Measurements from ENCODE around the gene TCN2. TPM values are rescaled to one million over a fixed set of nuclear protein-coding genes. Genes with fewer than 3 reads are reported as not detected.

The TCN2 gene
- total and polyA plus RNA-seq, 4 donors, result 6.7 to 14.1 (median 13.0) TPM

DNA sequence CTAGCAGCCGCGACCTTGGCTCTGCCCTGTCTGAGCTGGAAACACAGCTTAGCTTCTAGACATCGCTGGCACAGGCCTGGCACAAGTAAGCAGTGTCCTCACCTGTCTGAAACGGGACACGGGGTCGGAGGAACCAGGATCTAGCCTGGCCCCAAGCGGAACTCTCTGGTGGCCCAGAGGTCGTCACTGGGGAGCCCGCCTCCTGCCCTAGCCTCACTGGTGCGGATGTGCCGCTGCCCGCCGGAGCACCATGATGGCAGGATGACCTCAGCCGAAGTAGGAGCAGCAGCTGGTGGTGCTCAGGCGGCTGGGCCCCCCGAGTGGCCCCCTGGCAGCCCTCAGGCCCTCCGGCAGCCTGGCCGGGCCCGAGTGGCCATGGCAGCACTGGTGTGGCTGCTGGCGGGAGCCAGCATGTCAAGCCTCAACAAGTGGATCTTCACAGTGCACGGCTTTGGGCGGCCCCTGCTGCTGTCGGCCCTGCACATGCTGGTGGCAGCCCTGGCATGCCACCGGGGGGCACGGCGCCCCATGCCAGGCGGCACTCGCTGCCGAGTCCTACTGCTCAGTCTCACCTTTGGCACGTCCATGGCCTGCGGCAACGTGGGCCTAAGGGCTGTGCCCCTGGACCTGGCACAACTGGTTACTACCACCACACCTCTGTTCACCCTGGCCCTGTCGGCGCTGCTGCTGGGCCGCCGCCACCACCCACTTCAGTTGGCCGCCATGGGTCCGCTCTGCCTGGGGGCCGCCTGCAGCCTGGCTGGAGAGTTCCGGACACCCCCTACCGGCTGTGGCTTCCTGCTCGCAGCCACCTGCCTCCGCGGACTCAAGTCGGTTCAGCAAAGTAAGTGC is 29.5 kb downstream of the TCN2 start:
- no peaks in the 10 kb centered on the region for H3K9me3 ChIP-seq (ENCODE audit: control insufficient read depth in 4 of 4, low read length in 3 of 4)
- TF ChIP-seq HNF4A (conservative IDR thresholded peaks at IDR 0.05) (no peak), RAD21 (IDR thresholded peaks at IDR 0.05) (no peak), NR2F2 (IDR thresholded peaks at IDR 0.05) (no peak)
- TF ChIP-seq, protein P1, sequence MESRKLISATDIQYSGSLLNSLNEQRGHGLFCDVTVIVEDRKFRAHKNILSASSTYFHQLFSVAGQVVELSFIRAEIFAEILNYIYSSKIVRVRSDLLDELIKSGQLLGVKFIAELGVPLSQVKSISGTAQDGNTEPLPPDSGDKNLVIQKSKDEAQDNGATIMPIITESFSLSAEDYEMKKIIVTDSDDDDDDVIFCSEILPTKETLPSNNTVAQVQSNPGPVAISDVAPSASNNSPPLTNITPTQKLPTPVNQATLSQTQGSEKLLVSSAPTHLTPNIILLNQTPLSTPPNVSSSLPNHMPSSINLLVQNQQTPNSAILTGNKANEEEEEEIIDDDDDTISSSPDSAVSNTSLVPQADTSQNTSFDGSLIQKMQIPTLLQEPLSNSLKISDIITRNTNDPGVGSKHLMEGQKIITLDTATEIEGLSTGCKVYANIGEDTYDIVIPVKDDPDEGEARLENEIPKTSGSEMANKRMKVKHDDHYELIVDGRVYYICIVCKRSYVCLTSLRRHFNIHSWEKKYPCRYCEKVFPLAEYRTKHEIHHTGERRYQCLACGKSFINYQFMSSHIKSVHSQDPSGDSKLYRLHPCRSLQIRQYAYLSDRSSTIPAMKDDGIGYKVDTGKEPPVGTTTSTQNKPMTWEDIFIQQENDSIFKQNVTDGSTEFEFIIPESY (IDR thresholded peaks at IDR 0.05), result no peak
- TF ChIP-seq, protein P2, sequence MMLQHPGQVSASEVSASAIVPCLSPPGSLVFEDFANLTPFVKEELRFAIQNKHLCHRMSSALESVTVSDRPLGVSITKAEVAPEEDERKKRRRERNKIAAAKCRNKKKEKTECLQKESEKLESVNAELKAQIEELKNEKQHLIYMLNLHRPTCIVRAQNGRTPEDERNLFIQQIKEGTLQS (IDR thresholded peaks at IDR 0.05), result no peak
- H3K27ac ChIP-seq (ENCODE audit: low read depth in 1 of 2, low read length in 2 of 2), result no peak overlapping the region
- H3K4me3 ChIP-seq (ENCODE audit: low read depth in 1 of 3, low read length in 3 of 3), result peak overlapping the region; percentile 29 to 54 (median 41)
- no peaks in the 10 kb centered on the region for H3K27me3 ChIP-seq (ENCODE audit: control insufficient read depth in 4 of 4, insufficient read depth in 4 of 4, low read length in 3 of 4)
- no peaks in the 10 kb centered on the region for H3K36me3 ChIP-seq (ENCODE audit: control insufficient read depth in 4 of 4, insufficient read depth in 3 of 4, low read depth in 1 of 4, low read length in 3 of 4)
- peak overlapping the region in 1 of 2 donors; percentile 89 for H3K9ac ChIP-seq (ENCODE audit: low read depth in 1 of 2, low read length in 2 of 2)
- no peak for DNase-seq (ENCODE audit: low spot score)
- 60% methylated on average over 45 of the region's 45 CpGs for WGBS
- peaks cover 0 to 25% (median 11%) of the 10 kb centered on the region in 4 donors for H3K4me1 ChIP-seq (ENCODE audit: control insufficient read depth in 4 of 4, insufficient read depth in 4 of 4, low read length in 3 of 4)

DNA sequence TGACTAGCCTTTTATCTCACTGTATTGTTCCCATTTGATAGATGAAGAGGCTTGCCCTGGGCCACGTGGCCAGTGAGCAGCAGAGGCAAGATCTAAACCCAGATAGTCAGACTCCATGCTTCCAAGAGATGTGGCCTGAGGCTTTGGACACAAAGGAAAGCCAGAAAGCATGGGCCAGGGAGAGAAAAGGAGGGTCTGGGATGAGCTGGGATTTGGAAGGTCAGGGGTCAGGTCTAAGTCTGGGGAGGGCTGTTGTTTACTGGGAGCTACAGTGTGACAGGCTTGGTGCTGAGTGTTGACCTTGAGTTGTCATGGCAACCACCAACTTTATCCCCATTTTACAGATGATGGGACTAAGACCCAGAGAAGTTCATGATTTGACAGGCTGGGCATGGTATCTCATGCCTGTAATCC is 30.7 kb downstream of the TCN2 start:
- DNase-seq (ENCODE audit: low spot score), result no peak
- no peak overlapping the region for H3K9ac ChIP-seq (ENCODE audit: low read depth in 1 of 2, low read length in 2 of 2)
- H3K36me3 ChIP-seq (ENCODE audit: control insufficient read depth in 4 of 4, insufficient read depth in 3 of 4, low read depth in 1 of 4, low read length in 3 of 4), result no peaks in the 10 kb centered on the region
- no peaks in the 10 kb centered on the region for H3K9me3 ChIP-seq (ENCODE audit: control insufficient read depth in 4 of 4, low read length in 3 of 4)
- no peaks in the 10 kb centered on the region for H3K27me3 ChIP-seq (ENCODE audit: control insufficient read depth in 4 of 4, insufficient read depth in 4 of 4, low read length in 3 of 4)
- WGBS, result 85% methylated on average over 1 of the region's 1 CpG
- H3K27ac ChIP-seq (ENCODE audit: low read depth in 1 of 2, low read length in 2 of 2), result no peak overlapping the region
- H3K4me3 ChIP-seq (ENCODE audit: low read depth in 1 of 3, low read length in 3 of 3), result no peak overlapping the region
- peaks cover 0 to 25% (median 11%) of the 10 kb centered on the region in 4 donors for H3K4me1 ChIP-seq (ENCODE audit: control insufficient read depth in 4 of 4, insufficient read depth in 4 of 4, low read length in 3 of 4)
- TF ChIP-seq HNF4G (IDR thresholded peaks at IDR 0.05), result no peak
- TF ChIP-seq GABPA (IDR thresholded peaks at IDR 0.05 in 1 of 2, conservative IDR thresholded peaks at IDR 0.05 in 1 of 2), result no peak
- no peak for TF ChIP-seq NR2F2 (IDR thresholded peaks at IDR 0.05)
- TF ChIP-seq HNF4A (conservative IDR thresholded peaks at IDR 0.05), result no peak

DNA sequence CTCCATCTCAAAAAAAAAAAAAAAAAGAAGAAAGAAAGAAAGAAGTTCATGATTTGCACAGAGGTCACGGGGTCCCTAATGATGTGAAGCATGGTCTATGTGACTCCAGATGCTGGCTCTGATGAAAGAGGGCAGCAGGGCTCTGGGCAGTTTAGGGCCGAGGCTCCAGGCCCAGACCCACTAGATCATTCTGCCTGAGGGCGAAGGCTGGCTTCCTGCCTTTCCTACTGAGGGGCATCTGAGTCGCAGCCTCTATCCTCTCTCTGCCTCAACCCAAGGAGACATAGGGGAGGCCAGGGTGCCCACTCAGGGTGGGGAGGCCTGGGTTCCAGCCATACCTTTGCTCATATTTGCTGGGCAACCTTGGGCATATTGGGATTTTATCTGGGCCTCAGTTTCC is 33.4 kb downstream of the TCN2 start:
- H3K27me3 ChIP-seq (ENCODE audit: control insufficient read depth in 4 of 4, insufficient read depth in 4 of 4, low read length in 3 of 4), result no peaks in the 10 kb centered on the region
- TF ChIP-seq SP1 (IDR thresholded peaks at IDR 0.05) (no peak), FOXA1 (IDR thresholded peaks at IDR 0.05) (no peak)
- TF ChIP-seq, protein P3, sequence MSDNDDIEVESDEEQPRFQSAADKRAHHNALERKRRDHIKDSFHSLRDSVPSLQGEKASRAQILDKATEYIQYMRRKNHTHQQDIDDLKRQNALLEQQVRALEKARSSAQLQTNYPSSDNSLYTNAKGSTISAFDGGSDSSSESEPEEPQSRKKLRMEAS (IDR thresholded peaks at IDR 0.05), result no peak
- H3K27ac ChIP-seq (ENCODE audit: low read depth in 1 of 2, low read length in 2 of 2), result no peak overlapping the region
- H3K4me1 ChIP-seq (ENCODE audit: control insufficient read depth in 4 of 4, insufficient read depth in 4 of 4, low read length in 3 of 4), result peaks cover 0 to 14% (median 7%) of the 10 kb centered on the region in 4 donors
- no peaks in the 10 kb centered on the region for H3K9me3 ChIP-seq (ENCODE audit: control insufficient read depth in 4 of 4, low read length in 3 of 4)
- no peak overlapping the region for H3K9ac ChIP-seq (ENCODE audit: low read depth in 1 of 2, low read length in 2 of 2)
- no peak for DNase-seq (ENCODE audit: low spot score)
- H3K36me3 ChIP-seq (ENCODE audit: control insufficient read depth in 4 of 4, insufficient read depth in 3 of 4, low read depth in 1 of 4, low read length in 3 of 4), result no peaks in the 10 kb centered on the region
- H3K4me3 ChIP-seq (ENCODE audit: low read depth in 1 of 3, low read length in 3 of 3), result no peak overlapping the region
- 96% methylated on average over 4 of the region's 4 CpGs for WGBS

Data from liver (tissue), 9 donors.